HepG2 (cell line): Measurements from ENCODE around the gene MPP3. TPM values are rescaled to one million over a fixed set of nuclear protein-coding genes. Genes with fewer than 3 reads are reported as not detected.

Source experiments
- ASH2L ChIP-seq: fragments of 300-600, 200-600 bp; sonication (generic); IDR thresholded peaks from 2 replicates; pipeline ENCODE4 v1.7.0; 2017; ENCODE audit warnings: low read depth, mild to moderate bottlenecking, moderate library complexity, mixed read lengths, low read length; ENCODE audit not compliant: insufficient read length
- CBX2 ChIP-seq, 2 experiments: fragments of 200-600 bp in 1 of 2; sonication (generic); formaldehyde crosslinking in 1 of 2; IDR thresholded peaks; 2 replicates each; pipeline versions ENCODE4 v1.7.0 to v1.8.1; 2018 to 2022; ENCODE audit warnings: low read depth in 2 of 2, low read length in 1 of 2, mild to moderate bottlenecking in 1 of 2, missing genetic modification reagents in 1 of 2
- ELF4 ChIP-seq: sonication (generic); formaldehyde crosslinking; IDR thresholded peaks from 2 replicates; pipeline ENCODE4 v1.5.0; 2020; ENCODE audit warnings: missing genetic modification reagents, mild to moderate bottlenecking, moderate library complexity, borderline replicate concordance
- EP300 ChIP-seq, 3 experiments: sonication (generic) in 1 of 3; formaldehyde crosslinking in 1 of 3; IDR thresholded peaks; 2 replicates each; pipeline versions ENCODE4 v1.5.1 to v1.6.1; 2011 to 2020; ENCODE audit warnings: low read depth in 2 of 3, low read length in 2 of 3, borderline replicate concordance in 1 of 3, improper control_type of control experiment in 1 of 3, mild to moderate bottlenecking in 1 of 3, missing genetic modification reagents in 1 of 3, moderate library complexity in 1 of 3
- EZH2 ChIP-seq: conservative IDR thresholded peaks from 2 replicates; pipeline ENCODE4 v1.6.1; 2012; ENCODE audit warnings: mild to moderate bottlenecking, low read depth, low read length, moderate library complexity
- GABPA ChIP-seq, 2 experiments: IDR thresholded peaks; 2 replicates each; pipeline ENCODE4 v1.6.1; 2011 to 2016; ENCODE audit warnings: low read depth in 2 of 2, low read length in 1 of 2, missing biosample characterization in 1 of 2, missing genetic modification characterization in 1 of 2
- HNRNPH1 ChIP-seq: fragments of 200-400 bp; formaldehyde crosslinking; optimal IDR thresholded peaks from 2 replicates; pipeline ENCODE3; 2017; ENCODE audit warnings: mild to moderate bottlenecking, low read depth, low read length
- NRL ChIP-seq: sonication (generic); formaldehyde crosslinking; IDR thresholded peaks from 2 replicates; pipeline ENCODE4 v1.5.0; 2020; ENCODE audit warnings: missing genetic modification reagents, mild to moderate bottlenecking, moderate library complexity, borderline replicate concordance
- PPARG ChIP-seq: conservative IDR thresholded peaks from 2 replicates; pipeline ENCODE4 v1.6.1; 2016; ENCODE audit warnings: missing biosample characterization, missing genetic modification reagents
- RBM22 ChIP-seq: fragments of 200-400 bp; formaldehyde crosslinking; optimal IDR thresholded peaks from 2 replicates; pipeline ENCODE3; 2017; ENCODE audit warnings: mild to moderate bottlenecking, low read length, moderate library complexity
- RFXAP ChIP-seq: sonication (generic); formaldehyde crosslinking; IDR thresholded peaks from 2 replicates; pipeline ENCODE4 v1.4.0; 2020; ENCODE audit warnings: missing genetic modification reagents, borderline replicate concordance
- SOX6 ChIP-seq, 2 experiments: fragments of 450-650 bp in 1 of 2; sonication (generic) in 1 of 2; formaldehyde crosslinking in 1 of 2; IDR thresholded peaks; 2 replicates each; pipeline versions ENCODE4 v1.4.0 to v1.6.1; 2017 to 2020; ENCODE audit warnings: antibody characterized with exemption in 1 of 2, mild to moderate bottlenecking in 1 of 2, missing genetic modification reagents in 1 of 2
- SPEN ChIP-seq: sonication (generic); formaldehyde crosslinking; IDR thresholded peaks from 2 replicates; pipeline ENCODE4 v1.5.1; 2020; ENCODE audit warnings: low read depth, mild to moderate bottlenecking, missing genetic modification reagents
- YEATS4 ChIP-seq: sonication (generic); formaldehyde crosslinking; IDR thresholded peaks from 2 replicates; pipeline ENCODE4 v1.4.0; 2020; ENCODE audit warnings: missing genetic modification reagents, borderline replicate concordance
- ZNF205 ChIP-seq: IDR thresholded peaks from 2 replicates; pipeline ENCODE4 v1.6.1; 2018; ENCODE audit warnings: missing biosample characterization, missing genetic modification reagents
- ZNF264 ChIP-seq: sonication (generic); formaldehyde crosslinking; IDR thresholded peaks from 2 replicates; pipeline ENCODE4 v1.4.0; 2020; ENCODE audit warnings: missing genetic modification reagents
- ZNF550 ChIP-seq: sonication (generic); formaldehyde crosslinking; IDR thresholded peaks from 2 replicates; pipeline ENCODE4 v1.4.0; 2020; ENCODE audit warnings: mild to moderate bottlenecking, missing genetic modification reagents, borderline replicate concordance
- ZNF569 ChIP-seq: sonication (generic); formaldehyde crosslinking; IDR thresholded peaks from 2 replicates; pipeline ENCODE4 v1.5.0; 2020; ENCODE audit warnings: mild to moderate bottlenecking, missing genetic modification reagents, moderate library complexity, borderline replicate concordance
- ZNF788 ChIP-seq: sonication (generic); formaldehyde crosslinking; IDR thresholded peaks from 2 replicates; pipeline ENCODE4 v1.5.0; 2020; ENCODE audit warnings: mild to moderate bottlenecking, missing genetic modification reagents, borderline replicate concordance
- polyA plus RNA-seq, 8 experiments: library from polyadenylated mRNA; depleted of rRNA in 3 of 8; stranded (reverse) in 7 of 8; unstranded in 1 of 8; fragments of >200 nt; fragmentation: Illumina TruSeq in 4 of 8; extraction: Trizol in 4 of 8; gene quantifications; 2 replicates each; pipeline versions ENCODE4 v1.2.1 to v1.2.3, GENCODE V29; 2011 to 2016; ENCODE audit warnings: low read depth in 4 of 8, missing spikeins in 1 of 8, mixed read lengths in 1 of 8; ENCODE audit not compliant: insufficient read depth in 1 of 8
- total RNA-seq, 5 experiments: library from RNA; depleted of rRNA; stranded (reverse); fragments of >200 nt; fragmentation: Illumina TruSeq; extraction: Trizol; gene quantifications; 2 replicates each; pipeline ENCODE4 v1.2.3, GENCODE V29; 2016; ENCODE audit warnings: low read depth in 1 of 5
- TF ChIP-seq, protein P1 (sequence below): sonication (generic); formaldehyde crosslinking; IDR thresholded peaks from 2 replicates; pipeline ENCODE4 v1.4.0; 2020; ENCODE audit warnings: mild to moderate bottlenecking, missing genetic modification reagents
- TF ChIP-seq, protein P2 (sequence below), 2 experiments: IDR thresholded peaks; 2 replicates each; pipeline ENCODE4 v1.6.1; 2011 to 2012; ENCODE audit warnings: low read length in 2 of 2, borderline replicate concordance in 1 of 2, low read depth in 1 of 2, mild to moderate bottlenecking in 1 of 2, moderate library complexity in 1 of 2
- TF ChIP-seq, protein P3 (sequence below), 2 experiments: fragments of 450-650 bp in 1 of 2; sonication (generic) in 1 of 2; formaldehyde crosslinking; IDR thresholded peaks; 2 replicates each; pipeline versions ENCODE4 v1.5.0 to v1.8.0; 2020 to 2022; ENCODE audit warnings: mild to moderate bottlenecking in 1 of 2, missing genetic modification reagents in 1 of 2

MPP3 gene
- total and polyA plus RNA-seq, 2 of the 13 experiments (the other 11 are each of a cell fraction or from before 2014, with no cell fraction given), result 0.91 to 1.8 TPM

DNA sequence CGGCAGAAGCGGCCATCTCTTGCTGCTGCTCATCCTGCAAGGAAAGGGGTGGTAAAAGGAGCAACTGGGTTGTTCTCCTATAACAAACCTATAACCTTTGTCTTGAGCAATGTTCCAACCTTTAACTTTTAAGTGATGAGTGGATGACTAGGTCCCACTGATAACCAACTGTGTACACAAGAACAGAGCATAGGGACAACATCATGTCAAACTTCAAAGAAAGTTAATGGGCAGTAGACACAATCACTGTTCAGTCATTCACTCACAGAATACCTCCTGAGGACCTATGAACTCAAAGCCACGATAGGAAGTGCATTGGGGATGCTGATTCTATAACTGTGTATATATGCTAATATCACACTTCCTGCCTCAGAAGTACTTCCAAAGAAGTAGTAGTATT, 31.1 kb downstream of the MPP3 start (continued):
- TF ChIP-seq NRL (CRISPR knock-in tag) (no peak), ZNF205 (CRISPR knock-in tag) (peak; percentile 85), ZNF264 (CRISPR knock-in tag) (peak; percentile 33; the same call in 1 of the 2 replicates), RBM22 (no peak), ZNF788 (CRISPR knock-in tag) (no peak), ELF4 (CRISPR knock-in tag) (no peak), ASH2L (no peak), EZH2 (no peak), HNRNPH1 (no peak), RFXAP (CRISPR knock-in tag) (no peak), PPARG (CRISPR knock-in tag) (peak; percentile 87), ZNF569 (CRISPR knock-in tag) (no peak), SOX6 (IDR thresholded peaks at IDR 0.05) (no peak), SOX6 (CRISPR knock-in tag; IDR thresholded peaks at IDR 0.05) (peak; percentile 96), ZNF550 (CRISPR knock-in tag) (no peak), YEATS4 (no peak), CBX2 (IDR thresholded peaks at IDR 0.05; ENCODE audit: low read depth, low read length) (no peak), CBX2 (CRISPR knock-in tag; IDR thresholded peaks at IDR 0.05; ENCODE audit: low read depth) (no peak), GABPA (IDR thresholded peaks at IDR 0.05; ENCODE audit: low read depth, low read length) (no peak), GABPA (CRISPR knock-in tag; IDR thresholded peaks at IDR 0.05; ENCODE audit: low read depth) (0 out of 2 replicates have a peak, but pooled peaks have one; percentile 35), SPEN (CRISPR knock-in tag) (no peak), EP300 (IDR thresholded peaks at IDR 0.05; ENCODE audit: low read depth in 2 of 2, low read length in 2 of 2) (peak in 1 of 2 experiments; percentile 95; a peak in 3 of 4 replicates), EP300 (CRISPR knock-in tag; IDR thresholded peaks at IDR 0.05; ENCODE audit: borderline replicate concordance) (peak; percentile 97)
- TF ChIP-seq, protein P1, sequence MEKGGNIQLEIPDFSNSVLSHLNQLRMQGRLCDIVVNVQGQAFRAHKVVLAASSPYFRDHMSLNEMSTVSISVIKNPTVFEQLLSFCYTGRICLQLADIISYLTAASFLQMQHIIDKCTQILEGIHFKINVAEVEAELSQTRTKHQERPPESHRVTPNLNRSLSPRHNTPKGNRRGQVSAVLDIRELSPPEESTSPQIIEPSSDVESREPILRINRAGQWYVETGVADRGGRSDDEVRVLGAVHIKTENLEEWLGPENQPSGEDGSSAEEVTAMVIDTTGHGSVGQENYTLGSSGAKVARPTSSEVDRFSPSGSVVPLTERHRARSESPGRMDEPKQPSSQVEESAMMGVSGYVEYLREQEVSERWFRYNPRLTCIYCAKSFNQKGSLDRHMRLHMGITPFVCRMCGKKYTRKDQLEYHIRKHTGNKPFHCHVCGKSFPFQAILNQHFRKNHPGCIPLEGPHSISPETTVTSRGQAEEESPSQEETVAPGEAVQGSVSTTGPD (CRISPR knock-in tag), result no peak
- TF ChIP-seq, protein P2, sequence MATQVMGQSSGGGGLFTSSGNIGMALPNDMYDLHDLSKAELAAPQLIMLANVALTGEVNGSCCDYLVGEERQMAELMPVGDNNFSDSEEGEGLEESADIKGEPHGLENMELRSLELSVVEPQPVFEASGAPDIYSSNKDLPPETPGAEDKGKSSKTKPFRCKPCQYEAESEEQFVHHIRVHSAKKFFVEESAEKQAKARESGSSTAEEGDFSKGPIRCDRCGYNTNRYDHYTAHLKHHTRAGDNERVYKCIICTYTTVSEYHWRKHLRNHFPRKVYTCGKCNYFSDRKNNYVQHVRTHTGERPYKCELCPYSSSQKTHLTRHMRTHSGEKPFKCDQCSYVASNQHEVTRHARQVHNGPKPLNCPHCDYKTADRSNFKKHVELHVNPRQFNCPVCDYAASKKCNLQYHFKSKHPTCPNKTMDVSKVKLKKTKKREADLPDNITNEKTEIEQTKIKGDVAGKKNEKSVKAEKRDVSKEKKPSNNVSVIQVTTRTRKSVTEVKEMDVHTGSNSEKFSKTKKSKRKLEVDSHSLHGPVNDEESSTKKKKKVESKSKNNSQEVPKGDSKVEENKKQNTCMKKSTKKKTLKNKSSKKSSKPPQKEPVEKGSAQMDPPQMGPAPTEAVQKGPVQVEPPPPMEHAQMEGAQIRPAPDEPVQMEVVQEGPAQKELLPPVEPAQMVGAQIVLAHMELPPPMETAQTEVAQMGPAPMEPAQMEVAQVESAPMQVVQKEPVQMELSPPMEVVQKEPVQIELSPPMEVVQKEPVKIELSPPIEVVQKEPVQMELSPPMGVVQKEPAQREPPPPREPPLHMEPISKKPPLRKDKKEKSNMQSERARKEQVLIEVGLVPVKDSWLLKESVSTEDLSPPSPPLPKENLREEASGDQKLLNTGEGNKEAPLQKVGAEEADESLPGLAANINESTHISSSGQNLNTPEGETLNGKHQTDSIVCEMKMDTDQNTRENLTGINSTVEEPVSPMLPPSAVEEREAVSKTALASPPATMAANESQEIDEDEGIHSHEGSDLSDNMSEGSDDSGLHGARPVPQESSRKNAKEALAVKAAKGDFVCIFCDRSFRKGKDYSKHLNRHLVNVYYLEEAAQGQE (IDR thresholded peaks at IDR 0.05; ENCODE audit: borderline replicate concordance in 1 of 2, low read depth in 1 of 2, low read length in 2 of 2), result peak in 1 of 2 experiments; percentile 36; a peak in 1 of 4 replicates
- TF ChIP-seq, protein P3, sequence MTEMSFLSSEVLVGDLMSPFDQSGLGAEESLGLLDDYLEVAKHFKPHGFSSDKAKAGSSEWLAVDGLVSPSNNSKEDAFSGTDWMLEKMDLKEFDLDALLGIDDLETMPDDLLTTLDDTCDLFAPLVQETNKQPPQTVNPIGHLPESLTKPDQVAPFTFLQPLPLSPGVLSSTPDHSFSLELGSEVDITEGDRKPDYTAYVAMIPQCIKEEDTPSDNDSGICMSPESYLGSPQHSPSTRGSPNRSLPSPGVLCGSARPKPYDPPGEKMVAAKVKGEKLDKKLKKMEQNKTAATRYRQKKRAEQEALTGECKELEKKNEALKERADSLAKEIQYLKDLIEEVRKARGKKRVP (CRISPR knock-in tag; IDR thresholded peaks at IDR 0.05), result peak in 1 of 2 experiments; percentile 63; a peak in 1 of 4 replicates
